ENCODE measurements around the gene EHMT2.

Gene EHMT2

DNA sequence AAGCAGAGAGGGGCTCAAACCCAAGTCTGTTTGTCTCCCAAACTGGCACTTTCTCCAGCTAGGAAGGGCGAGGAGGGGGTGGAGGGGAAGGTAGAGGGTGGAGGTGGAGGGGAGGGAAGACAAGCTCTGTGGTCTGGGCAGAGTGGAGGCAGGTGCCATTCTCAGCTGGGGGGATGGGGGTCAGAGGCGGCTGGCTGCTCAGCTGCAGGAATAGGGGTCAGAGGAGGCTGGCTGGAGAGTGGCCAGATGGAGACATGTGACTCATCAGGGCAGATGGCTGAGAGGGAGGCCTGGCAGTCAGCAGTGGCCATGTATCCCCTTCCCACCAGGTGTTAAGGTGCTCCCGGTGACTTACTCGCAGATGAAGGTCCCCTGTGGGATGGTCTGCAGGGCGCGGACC lies 15.2 kb downstream of the EHMT2 start:
- Histone ChIP-seq H3K4me3 (no peak overlapping the region), H3K27ac (no peak overlapping the region)
- no peak for DNase-seq (ENCODE audit: low spot score)
- TF ChIP-seq, protein P1, sequence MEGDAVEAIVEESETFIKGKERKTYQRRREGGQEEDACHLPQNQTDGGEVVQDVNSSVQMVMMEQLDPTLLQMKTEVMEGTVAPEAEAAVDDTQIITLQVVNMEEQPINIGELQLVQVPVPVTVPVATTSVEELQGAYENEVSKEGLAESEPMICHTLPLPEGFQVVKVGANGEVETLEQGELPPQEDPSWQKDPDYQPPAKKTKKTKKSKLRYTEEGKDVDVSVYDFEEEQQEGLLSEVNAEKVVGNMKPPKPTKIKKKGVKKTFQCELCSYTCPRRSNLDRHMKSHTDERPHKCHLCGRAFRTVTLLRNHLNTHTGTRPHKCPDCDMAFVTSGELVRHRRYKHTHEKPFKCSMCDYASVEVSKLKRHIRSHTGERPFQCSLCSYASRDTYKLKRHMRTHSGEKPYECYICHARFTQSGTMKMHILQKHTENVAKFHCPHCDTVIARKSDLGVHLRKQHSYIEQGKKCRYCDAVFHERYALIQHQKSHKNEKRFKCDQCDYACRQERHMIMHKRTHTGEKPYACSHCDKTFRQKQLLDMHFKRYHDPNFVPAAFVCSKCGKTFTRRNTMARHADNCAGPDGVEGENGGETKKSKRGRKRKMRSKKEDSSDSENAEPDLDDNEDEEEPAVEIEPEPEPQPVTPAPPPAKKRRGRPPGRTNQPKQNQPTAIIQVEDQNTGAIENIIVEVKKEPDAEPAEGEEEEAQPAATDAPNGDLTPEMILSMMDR (IDR thresholded peaks at IDR 0.05): no peak

GRCh38 chr6:31881136-31881859 lies 16.2 kb downstream of the EHMT2 start:
- no peak overlapping the region for H3K4me3 ChIP-seq
- no peak overlapping the region for H3K27ac ChIP-seq
- TF ChIP-seq, protein P1 (IDR thresholded peaks at IDR 0.05): no peak
- no peak for DNase-seq (ENCODE audit: low spot score)

- DNase-seq (ENCODE audit: low spot score): no peak
- TF ChIP-seq, protein P1 (IDR thresholded peaks at IDR 0.05): no peak
- Histone ChIP-seq H3K4me3 (no peak overlapping the region), H3K27ac (no peak overlapping the region)
Measured at GRCh38 chr6:31880616-31881015, 16.9 kb downstream of the EHMT2 start.

DNA sequence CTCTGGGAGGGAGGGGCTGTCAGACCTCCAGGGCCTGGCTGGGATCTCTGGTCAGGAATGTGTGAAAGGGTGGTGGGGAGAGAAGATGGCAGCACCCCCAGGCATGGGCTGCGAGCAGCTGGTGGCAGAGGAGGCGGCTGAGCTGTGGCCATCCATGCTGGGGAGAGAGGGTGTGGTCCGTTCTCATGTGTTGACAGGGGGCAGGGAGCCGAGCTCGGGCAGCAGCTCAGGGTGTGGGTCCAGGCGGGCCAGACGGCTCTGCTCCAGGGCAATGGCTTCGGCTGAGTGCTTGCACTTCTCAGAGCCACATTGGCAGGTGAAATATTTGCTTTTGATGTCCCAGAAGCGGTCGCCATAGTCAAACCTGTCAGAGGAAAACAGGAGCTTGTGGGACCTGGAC lies 17.6 kb downstream of the EHMT2 start:
- no peak overlapping the region for H3K4me3 ChIP-seq
- TF ChIP-seq, protein P1 (IDR thresholded peaks at IDR 0.05): no peak
- H3K27ac ChIP-seq: no peak overlapping the region
- no peak for DNase-seq (ENCODE audit: low spot score)

- Histone ChIP-seq H3K27ac (no peak overlapping the region), H3K4me3 (no peak overlapping the region)
- TF ChIP-seq, protein P1 (IDR thresholded peaks at IDR 0.05): no peak
- no peak for DNase-seq (ENCODE audit: low spot score)
Measured at GRCh38 chr6:31879143-31879542, 18.4 kb downstream of the EHMT2 start.

DNA sequence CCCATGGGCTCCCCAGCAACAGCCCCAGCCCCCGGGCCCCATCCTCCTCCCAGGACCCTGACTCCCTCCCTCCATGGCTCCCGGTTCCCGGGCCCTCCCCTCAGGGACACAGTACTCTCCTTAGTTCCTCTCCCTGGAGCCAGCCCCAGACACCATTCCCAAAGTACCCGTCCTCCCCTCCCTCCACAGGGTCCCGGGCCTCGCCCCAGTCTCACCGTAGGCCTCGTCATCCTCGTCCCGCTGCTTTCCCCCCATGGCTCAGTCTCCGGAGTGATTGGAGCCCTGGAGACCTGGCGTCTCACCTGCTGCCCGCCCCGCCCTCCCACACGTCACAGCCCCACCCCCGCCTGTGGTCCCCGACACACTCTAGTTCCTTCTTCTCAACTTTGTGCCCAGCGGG lies 18.8 kb downstream of the EHMT2 start, which contains the start of gene SLC44A4:
Gene SLC44A4 (minus strand): TSS at position 272 of the 400 bp plus-strand sequence. CDS start 17 bp downstream, at position 255.
- Histone ChIP-seq H3K4me3 (no peak within 1 kb of the TSS), H3K27ac (no peak within 1 kb of the TSS)
- no peak for DNase-seq (ENCODE audit: low spot score)

More for the DNA sequence above, 18.8 kb downstream of the EHMT2 start, which contains the start of gene SLC44A4:
- TF ChIP-seq, protein P1 (IDR thresholded peaks at IDR 0.05): no peak
